ENCODE measurements around the gene RELN.
"Not testable (repeated sequence)": the region's sequence is repeated elsewhere in the genome, so short reads cannot be mapped to it uniquely, and the experiment has no call there.

RELN gene

DNA sequence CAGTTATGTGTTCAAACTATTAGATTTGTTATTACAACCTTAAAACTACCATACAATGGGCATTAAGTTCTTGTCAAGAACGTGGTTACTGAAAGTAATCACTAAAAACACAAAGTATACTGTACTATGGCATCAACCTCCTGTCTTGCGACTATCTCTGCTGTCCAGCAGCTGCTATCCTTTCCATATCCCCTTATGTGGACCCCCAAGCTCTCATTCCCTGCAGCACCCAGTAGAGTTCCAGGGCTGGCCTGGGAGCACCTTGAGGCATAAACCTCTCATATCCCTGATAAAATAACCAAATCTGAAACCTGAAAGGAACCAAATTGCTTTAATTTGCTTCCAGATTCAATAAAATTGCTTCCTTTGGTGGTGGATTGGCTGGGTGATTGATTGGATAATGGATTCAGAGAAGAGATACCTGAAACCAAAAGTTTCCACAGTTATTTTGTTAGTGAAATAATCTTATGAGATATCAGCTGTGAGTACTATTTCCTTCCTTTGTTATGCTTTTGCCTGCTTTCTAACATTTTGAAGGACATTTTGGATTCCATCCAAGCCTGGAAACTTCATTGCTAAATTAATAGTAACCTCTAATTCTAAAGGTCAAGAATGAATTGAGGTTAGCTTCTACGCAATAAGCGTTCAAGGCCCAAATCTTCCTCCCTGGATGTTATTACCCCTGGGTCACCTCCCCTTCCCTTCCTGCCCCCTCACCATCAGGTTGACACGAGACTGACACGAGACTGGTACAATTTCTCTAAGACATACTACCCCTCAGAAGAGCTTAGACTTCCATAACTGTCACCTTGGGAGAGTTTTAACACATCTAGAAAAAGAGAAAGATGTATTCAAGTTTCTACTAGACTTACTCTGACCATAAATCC lies 48.8 kb downstream of the RELN start:
- DNase-seq (ENCODE audit: low spot score) = no peak

DNA sequence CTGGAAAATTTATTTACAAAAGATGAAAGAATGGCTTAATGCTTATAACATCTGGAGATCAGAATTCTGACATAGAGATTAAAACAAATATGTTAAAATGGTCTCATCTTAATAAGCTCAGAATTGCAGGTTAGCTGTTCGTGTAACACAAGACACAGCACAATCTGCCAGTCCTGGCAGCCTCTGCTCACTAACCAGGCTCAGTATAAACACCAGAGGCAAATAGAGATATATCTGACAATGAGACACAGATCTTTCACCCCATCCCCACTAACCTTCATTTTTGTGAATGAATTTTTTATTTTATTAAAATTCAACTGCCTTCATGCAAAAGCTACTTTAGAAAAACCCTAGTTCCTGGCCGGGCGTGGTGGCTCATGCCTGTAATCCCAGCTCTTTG lies 51.8 kb downstream of the RELN start:
- no peak for DNase-seq (ENCODE audit: low spot score)

DNA sequence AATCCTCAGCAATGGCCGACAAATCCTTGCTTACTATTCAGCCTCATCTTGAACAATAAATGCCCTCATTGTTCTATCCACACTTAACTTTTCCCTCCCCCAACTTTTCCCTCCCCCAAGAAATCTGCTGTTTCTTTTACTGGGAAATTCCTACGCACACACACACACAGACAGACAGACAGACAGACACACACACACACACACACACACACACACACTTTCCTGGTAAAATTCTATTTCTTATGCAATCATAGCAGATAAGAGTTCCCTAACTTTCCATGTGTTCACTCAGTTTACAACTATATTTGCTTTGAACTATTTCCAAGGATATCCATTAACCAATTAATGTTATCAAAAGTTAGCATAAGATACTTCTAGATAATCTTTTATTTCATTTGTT lies 52.9 kb downstream of the RELN start:
- no peak for DNase-seq (ENCODE audit: low spot score)

DNA sequence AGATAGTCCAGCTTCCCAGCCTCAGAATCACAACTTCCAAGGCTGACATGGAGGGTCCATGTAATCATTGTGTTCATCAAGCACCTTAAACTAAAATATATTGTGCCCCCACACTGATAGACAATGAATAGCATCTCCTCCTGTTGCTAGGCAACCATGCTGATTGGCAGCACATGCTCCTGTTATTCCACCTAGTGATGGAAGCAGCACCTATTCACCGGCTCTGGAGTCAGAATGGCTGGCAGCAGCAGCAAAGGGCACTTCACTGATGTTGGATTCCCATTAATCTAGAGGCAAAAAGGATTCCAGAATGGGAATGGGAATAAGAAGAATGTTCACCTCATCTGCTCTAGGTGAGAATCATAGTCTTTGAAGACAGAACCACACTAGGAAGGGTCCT lies 55.0 kb downstream of the RELN start:
- DNase-seq (ENCODE audit: low spot score) = no peak

DNA sequence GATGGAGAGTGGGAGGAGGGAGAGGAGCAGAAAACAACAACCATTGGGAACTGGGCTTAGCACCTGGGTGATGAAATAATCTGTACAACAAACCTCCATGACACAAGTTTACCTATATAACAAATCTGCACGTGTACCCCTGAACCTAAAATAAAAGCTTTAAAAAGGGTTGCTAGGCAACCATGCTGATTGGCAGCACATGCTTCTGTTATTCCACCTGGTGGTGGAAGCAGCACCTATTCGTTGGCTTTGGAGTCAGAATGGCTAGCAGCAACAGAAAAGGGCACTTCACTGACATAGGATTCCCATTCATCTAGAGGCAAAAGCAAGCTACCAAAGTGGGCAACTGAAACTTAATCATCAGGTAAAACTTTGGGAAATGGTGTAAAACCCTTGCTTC lies 57.1 kb downstream of the RELN start:
- DNase-seq (ENCODE audit: low spot score) = no peak

DNA sequence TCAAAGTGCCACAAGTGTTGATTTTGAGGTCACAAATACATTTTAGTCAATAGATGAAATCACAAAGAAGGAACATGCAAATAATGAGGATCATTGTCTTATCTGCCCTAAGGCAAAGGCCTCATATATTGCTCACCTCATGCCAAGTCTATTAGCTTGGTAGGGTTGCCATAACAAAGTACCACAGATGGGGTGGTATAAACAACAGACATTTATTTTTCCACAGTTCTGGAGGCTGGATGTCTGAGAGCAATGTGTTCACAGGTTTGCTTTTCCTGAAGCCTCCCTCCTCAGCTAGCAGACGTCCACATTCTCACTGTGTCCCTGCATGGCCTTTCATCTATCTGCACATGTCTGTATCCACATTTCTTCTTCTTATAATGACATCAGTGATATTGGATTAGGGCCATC lies 59.6 kb downstream of the RELN start:
- DNase-seq (ENCODE audit: low spot score) = no peak

DNA sequence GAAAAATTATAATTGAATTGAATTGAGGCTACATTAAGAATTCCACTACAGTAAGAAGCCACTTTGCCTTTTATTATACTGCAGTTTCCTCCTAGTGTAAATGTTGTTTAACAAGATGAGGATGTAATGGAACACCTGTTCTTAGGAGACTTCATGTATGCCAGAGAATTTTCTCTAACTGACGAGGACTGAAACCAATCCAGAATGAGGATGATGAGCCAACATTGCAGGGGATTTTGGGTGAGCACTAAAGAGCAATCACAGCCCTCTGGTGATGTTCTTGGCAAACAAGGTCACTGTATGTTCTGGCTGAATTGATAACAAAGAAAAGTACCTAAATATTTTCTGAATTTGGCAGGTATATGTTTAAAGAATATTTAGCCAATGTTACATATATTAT lies 60.9 kb downstream of the RELN start:
- DNase-seq (ENCODE audit: low spot score) = no peak

DNA sequence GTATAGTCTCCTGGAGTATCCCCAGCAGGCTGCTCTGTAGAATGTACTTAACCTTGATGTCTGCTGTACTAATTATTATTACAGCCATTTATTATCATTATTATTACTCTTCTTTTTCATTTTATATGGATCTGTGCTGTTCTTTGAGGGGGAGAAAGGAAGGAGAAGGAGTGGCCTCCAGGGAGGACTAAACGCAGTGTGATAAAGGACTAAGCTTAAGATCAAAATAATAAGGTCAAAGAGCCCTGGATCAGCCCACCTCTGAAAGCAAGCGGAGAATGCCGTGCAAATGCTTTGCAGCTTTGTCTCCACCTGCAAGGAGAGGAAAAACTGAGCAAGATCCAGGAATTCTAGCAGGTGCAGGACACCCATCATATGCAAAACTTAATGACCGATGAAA lies 65.3 kb downstream of the RELN start:
- no peak for DNase-seq (ENCODE audit: low spot score)

DNA sequence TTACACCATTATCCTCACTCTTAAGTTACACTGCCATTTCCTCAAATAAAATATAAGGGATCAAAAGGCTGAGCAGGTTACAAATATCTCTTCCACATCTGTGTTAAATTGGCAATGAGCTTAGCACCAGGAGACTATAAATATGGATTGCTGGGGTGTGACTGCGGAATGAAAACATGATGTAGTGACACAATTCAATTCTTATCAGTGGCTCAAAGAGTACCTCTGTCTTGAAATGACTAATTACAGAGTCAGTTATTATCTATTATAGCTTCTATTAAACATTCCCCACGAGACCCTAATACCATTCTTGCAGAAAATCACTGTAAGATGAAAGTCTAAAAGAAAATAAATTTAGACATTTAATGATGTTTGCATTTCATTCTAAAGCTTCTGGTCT lies 67.1 kb downstream of the RELN start:
- no peak for DNase-seq (ENCODE audit: low spot score)

DNA sequence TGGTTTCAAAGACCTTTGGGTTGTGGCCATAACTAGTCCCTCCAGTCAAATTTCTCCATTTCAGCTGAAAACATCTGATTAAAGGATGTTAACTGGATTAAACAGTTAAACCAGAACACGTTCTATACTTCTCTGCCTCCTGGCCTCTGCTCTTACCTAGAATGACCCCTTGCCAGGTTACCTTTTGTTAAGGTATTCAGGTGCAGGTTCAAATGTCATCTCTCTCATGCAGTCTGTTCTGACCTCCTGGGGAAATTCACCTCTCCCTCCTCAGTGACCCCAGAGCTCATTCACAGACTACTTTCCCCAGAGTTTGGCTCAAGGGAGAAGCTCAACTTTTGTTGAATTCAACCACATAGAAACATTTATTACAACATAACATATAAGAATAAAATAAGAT lies 67.8 kb downstream of the RELN start:
- DNase-seq (ENCODE audit: low spot score) = no peak

DNA sequence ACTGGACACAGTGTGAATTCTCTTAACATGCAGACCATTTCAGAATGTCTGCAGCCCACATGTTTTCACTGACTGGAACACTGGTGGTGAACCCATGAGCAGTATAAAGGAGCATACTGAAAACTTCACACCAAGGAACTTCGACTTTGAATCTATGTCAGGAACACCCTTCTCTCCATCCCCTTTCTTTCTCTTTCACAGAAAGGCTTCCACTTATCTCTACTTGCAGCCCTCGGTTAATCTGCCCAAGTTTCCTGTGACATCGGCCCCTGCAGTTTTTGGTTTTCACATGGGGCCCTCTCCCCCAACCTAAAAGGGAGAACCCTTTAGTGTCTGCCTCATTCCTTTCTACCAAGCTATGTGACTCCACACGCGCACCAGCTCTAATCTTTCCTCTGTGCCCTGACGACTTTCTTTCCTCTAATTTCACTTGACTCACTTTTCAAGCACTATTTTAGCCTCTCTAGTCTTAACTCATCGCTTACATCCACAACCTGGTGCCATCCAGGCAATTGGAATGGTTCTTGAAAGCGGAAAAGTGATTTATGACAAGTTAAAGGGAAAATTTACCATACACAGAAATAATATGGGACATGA lies 70.1 kb downstream of the RELN start:
- DNase-seq (ENCODE audit: low spot score) = no peak

DNA sequence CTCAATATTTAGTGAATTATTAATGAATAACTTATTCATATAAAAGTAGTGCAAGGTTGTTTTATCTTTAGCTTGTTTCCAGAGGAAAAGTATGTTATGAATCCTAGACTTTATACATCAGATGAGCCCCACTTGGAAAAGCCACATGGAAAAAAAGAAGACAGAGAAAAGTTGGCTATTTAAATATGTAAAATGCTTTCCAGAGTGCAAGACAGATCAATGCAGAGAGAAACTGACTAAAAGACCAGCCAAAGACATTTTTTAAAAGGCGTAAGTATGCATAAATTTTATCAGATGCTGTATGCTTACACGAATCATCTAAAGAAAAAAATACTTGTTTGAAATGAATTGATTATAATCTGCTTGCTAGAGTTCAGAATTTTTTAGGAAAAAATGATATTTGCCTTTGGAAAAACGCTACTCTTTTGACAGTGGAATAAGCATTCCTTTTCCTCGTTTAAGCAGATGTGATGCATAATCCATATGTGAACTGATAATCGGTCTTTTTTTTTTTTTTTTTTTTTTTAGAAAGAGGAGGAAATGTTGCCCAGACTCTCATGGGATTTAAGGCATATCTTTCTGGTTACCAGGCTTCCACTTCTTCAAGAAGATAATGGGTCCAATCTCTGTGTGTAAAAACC lies 70.7 kb downstream of the RELN start:
- no peak for DNase-seq (ENCODE audit: low spot score)

DNA sequence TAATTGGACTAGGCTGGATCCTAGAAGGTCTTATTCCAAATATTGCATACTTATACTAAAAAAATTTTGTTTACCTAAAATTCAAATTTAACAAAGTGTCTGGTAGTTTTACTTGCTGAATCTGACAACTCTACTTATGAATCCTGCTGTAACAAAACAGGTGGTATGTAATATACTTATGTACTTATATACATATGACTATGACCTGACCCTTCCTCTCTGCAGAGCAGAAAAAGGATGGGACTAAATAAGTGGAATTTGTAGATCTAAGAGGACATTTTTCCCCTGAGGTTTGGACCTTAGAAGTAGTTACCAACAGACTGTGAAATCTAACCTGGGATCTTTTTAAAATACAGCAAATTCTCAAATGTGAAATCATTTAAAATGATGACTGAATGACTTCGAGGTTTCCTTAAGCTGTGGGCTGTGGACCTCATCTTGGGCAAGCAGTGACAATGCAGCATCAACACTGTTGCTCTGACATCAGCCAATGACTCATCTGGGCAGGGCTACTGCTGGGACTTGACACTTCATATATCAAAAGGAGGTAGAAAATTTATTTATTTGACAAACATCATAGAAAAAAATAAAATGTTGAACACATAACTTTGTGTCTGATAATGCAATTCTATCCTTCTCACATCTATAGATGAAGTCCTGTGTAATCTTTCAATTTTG lies 73.6 kb downstream of the RELN start:
- no peak for DNase-seq (ENCODE audit: low spot score)

DNA sequence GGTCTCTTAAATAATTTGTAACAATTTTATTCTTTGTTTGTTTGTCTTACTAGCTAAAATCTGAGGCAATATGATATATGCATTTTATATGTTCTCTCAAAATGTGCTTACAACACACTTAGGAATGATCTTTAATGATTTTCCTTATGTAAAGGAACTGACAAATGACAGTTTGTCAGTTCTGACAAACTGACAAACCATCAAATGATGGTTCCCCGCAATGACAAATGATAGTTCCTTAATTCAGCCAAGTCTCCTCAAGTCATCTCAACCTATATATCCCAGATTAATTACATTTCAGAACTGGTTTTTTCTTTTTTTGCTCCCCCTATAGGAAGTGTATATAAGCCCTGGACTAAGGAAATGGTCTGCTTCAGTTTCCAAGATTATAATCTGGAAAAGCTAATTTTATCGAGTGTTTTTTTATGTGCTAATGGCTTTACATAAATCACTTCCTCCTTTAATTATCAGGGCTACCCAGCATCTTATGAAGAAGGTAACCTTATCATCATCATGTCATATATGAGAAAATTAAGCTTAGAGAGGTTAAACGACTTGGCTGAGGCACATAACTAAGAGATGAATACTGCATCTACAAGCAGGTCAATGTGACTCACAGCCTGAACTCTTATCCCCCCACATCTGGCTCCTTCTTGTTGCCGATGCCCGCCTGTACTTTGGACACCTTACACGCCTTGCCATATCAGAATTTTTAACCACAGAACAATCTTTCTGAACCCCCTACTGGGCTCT lies 75.1 kb downstream of the RELN start:
- no peak for DNase-seq (ENCODE audit: low spot score)

DNA sequence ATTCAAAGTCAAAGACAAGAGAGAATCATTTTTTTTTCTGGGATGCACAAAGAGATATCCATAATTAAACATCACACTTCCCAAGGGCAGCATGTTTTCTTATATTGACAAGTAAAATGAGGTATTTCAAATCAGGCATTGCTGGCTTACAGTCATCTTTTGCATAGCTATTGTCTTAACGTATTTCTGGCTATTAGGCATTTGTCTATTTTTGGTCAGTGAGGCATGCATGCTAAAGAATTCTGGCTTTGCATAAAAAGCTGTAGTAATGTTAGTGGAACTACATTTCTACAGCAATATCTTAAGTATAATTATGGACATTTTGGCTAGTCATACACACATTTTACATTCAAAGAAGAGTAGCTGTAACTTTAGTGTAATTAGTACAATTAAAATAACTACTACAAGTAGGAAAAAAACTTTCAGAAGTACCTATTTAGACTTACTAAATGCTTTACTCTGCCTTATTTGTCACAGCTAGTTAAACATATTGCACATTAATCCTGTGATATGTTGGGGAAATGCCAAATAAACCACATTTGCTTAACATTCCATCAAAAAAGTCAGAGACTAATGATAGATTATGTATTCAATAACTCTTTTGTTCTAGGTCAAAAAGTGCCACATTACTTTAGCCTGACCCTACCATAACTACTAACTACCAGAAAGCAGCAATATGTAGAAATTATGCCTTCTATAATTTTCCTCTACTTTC lies 76.4 kb downstream of the RELN start:
- no peak for DNase-seq (ENCODE audit: low spot score)

DNA sequence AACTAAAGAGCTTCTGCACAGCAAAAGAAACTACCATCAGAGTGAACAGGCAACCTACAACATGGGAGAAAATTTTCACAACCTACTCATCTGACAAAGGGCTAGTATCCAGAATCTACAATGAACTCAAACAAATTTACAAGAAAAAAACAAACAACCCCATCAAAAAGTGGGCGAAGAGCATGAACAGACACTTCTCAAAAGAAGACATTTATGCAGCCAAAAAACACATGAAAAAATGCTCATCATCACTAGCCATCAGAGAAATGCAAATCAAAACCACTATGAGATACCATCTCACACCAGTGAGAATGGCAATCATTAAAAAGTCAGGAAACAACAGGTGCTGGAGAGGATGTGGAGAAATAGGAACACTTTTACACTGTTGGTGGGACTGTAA lies 78.4 kb downstream of the RELN start:
- not testable (repeated sequence) for DNase-seq (ENCODE audit: low spot score)

DNA sequence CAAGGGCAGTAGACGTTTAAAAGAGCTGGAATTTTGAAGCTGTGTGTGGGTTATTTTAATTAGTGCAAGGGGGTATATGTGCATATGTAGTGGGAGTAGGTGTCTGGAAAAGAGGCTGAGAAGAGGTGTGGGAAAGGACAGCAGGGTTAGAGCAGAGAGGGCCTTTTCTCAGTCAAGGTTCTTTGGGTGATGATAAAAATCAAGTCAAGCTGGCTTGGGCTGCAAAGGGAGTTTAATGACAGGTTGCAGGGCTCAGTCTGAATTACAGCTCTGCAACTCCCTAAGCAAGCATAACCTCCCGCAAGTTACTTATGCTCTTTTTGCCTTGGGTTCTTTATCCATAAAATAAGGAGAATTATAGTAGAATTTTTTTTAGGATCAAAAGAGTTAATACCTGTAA lies 83.5 kb downstream of the RELN start:
- no peak for DNase-seq (ENCODE audit: low spot score)

DNA sequence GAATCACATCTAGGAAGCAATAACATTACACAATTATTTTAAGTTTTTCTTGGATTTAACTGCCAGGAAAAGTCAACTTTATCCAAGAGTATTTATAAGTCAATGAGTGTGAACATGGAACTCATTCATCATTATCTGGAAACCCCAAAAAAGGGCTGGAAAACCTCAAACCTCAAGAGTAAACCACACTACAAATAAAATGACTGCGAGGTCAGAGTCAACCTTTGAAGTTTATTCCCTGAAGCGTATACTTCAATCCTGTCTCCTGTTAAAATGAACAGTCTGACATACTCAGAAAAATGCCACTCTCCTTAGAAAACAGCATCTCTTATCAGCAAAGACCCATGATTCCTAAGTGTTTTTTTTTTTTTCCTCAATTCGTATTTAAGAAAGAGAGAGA lies 86.5 kb downstream of the RELN start:
- no peak for DNase-seq (ENCODE audit: low spot score)

DNA sequence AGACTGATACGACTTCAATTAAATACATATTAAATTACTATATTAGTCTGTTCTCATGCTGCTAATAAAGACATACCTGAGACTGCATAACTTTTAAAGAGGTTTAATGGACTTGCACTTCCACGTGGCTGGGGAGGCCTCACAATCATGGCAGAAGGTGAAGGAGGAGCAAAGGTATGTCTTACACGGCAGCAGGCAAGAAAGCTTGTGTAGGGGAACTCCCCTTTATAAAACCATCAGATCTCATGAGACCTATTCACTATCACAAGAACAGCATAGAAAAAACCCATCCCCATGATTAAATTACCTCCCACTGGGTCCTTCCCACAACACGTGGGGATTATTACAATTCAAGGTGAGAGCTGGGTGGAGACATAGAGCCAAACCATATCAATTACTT lies 92.6 kb downstream of the RELN start:
- DNase-seq (ENCODE audit: low spot score) = not testable (repeated sequence)

DNA sequence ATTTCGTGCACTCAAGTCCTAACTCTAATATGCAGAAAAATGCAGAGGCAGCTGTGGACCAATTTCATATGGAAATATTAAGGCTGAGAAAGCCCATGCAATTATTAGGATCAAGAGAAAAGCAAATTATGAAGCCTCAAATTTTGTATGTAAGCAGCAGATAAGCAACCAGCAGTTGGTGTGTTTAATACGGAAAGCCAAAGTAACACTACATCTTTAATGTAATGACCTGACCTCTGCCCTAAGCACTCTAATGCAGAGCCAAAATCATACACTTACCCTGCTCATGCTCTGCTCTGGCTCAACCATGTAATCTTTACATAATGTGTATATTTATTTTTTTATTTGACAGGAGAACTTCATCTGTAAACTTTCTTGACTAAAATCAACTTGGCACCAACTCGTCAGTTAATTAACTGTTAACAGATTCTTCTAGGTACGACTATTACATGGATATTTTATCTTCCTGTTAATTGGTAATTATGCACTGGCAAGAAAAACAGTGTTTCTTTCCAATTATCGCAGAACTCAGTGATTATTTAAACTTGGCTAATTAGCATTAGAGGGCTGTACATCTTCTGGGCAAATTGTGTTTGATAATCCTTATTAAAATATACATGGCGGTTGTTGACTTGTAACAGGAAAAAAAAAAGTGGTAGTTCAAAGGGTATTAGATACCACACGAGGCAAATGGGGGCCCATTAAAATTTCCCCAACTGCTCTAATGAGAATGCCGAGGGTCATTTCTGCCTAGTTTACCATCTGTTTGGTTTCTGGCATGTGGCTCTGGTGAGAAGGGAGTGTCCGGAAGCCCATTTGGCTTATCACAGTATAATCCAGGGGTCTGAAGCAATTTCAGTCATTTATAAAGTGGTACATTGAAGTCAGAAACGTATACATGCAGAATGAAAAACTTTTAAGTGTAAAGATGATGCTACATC lies 94.5 kb downstream of the RELN start:
- DNase-seq (ENCODE audit: low spot score) = no peak
